Measurements from ENCODE around the gene USH1G.

Gene USH1G

GRCh38 chr17:74888469-74888868, 34.6 kb downstream of the USH1G start:
- in situ Hi-C loops (cut with HindIII; ENCODE audit: low pct_ligation_motif_present, low pct_unique_long_range_greater_than_20kb, low sequenced_read_pairs): no loop called here
- no peak for DNase-seq

- DNase-seq: no peak
- in situ Hi-C loops (cut with HindIII; ENCODE audit: low pct_ligation_motif_present, low pct_unique_long_range_greater_than_20kb, low sequenced_read_pairs): no loop called here
Measured at GRCh38 chr17:74883241-74883745, 39.8 kb downstream of the USH1G start.

- DNase-seq: no peak
- in situ Hi-C loops (cut with HindIII; ENCODE audit: low pct_ligation_motif_present, low pct_unique_long_range_greater_than_20kb, low sequenced_read_pairs): no loop called here
Measured at GRCh38 chr17:74882517-74883240, 40.4 kb downstream of the USH1G start.

GRCh38 chr17:74881073-74881472, 42.0 kb downstream of the USH1G start:
- in situ Hi-C loops (cut with HindIII; ENCODE audit: low pct_ligation_motif_present, low pct_unique_long_range_greater_than_20kb, low sequenced_read_pairs): no loop called here
- no peak for DNase-seq

- in situ Hi-C loops (cut with HindIII; ENCODE audit: low pct_ligation_motif_present, low pct_unique_long_range_greater_than_20kb, low sequenced_read_pairs): no loop called here
- DNase-seq: no peak
Measured at GRCh38 chr17:74879308-74879707, 43.7 kb downstream of the USH1G start.

- in situ Hi-C loops (cut with HindIII; ENCODE audit: low pct_ligation_motif_present, low pct_unique_long_range_greater_than_20kb, low sequenced_read_pairs): no loop called here
- no peak for DNase-seq
Measured at GRCh38 chr17:74878658-74879057, 44.4 kb downstream of the USH1G start.

- DNase-seq: no peak
- in situ Hi-C loops (cut with HindIII; ENCODE audit: low pct_ligation_motif_present, low pct_unique_long_range_greater_than_20kb, low sequenced_read_pairs): no loop called here
Measured at GRCh38 chr17:74877592-74878548, 45.2 kb downstream of the USH1G start.

GRCh38 chr17:74875977-74876593, 47.0 kb downstream of the USH1G start:
- in situ Hi-C loops (cut with HindIII; ENCODE audit: low pct_ligation_motif_present, low pct_unique_long_range_greater_than_20kb, low sequenced_read_pairs): no loop called here
- DNase-seq: no peak

GRCh38 chr17:74875155-74875976, 47.7 kb downstream of the USH1G start:
- no peak for DNase-seq
- in situ Hi-C loops (cut with HindIII; ENCODE audit: low pct_ligation_motif_present, low pct_unique_long_range_greater_than_20kb, low sequenced_read_pairs): no loop called here

- in situ Hi-C loops (cut with HindIII; ENCODE audit: low pct_ligation_motif_present, low pct_unique_long_range_greater_than_20kb, low sequenced_read_pairs): no loop called here
Measured at GRCh38 chr17:74874615-74875037, 48.4 kb downstream of the USH1G start.

GRCh38 chr17:74873874-74874614, 49.0 kb downstream of the USH1G start:
- DNase-seq: peak; percentile 72
- in situ Hi-C loops (cut with HindIII; ENCODE audit: low pct_ligation_motif_present, low pct_unique_long_range_greater_than_20kb, low sequenced_read_pairs): no loop called here

More at GRCh38 chr17:74874615-74875037, 48.4 kb downstream of the USH1G start:
- no peak for DNase-seq

GRCh38 chr17:74873037-74873873, 49.8 kb downstream of the USH1G start:
- in situ Hi-C loops (cut with HindIII; ENCODE audit: low pct_ligation_motif_present, low pct_unique_long_range_greater_than_20kb, low sequenced_read_pairs): no loop called here
- peak; percentile 100 for DNase-seq

- in situ Hi-C loops (cut with HindIII; ENCODE audit: low pct_ligation_motif_present, low pct_unique_long_range_greater_than_20kb, low sequenced_read_pairs): no loop called here
- DNase-seq: no peak
Measured at GRCh38 chr17:74872313-74873036, 50.6 kb downstream of the USH1G start, which contains the start of gene FDXR. FDXR (minus strand) TSS chr17:74872994; CDS start chr17:74872944, 50 bp downstream.

GRCh38 chr17:74871356-74872076, 51.5 kb downstream of the USH1G start:
- in situ Hi-C loops (cut with HindIII; ENCODE audit: low pct_ligation_motif_present, low pct_unique_long_range_greater_than_20kb, low sequenced_read_pairs): no loop called here
- no peak for DNase-seq

GRCh38 chr17:74870512-74870911, 52.5 kb downstream of the USH1G start:
- peak; percentile 59 for DNase-seq
- in situ Hi-C loops (cut with HindIII; ENCODE audit: low pct_ligation_motif_present, low pct_unique_long_range_greater_than_20kb, low sequenced_read_pairs): no loop called here
